CD14-positive monocyte (primary cell): Measurements from ENCODE around the gene PANX1. TPM values are rescaled to one million over a fixed set of nuclear protein-coding genes. Genes with fewer than 3 reads are reported as not detected.

Experiments
- DNase-seq, 3 donors: peaks; one replicate each; pipeline ENCODE4 v3.0.0-alpha.2; 2011 to 2022
- H2AFZ ChIP-seq: 2 replicates; pipeline ENCODE4 v1.6.0; 2012; ENCODE audit warnings: mild to moderate bottlenecking, low read depth, low read length, inconsistent platforms; ENCODE audit not compliant: insufficient read depth, poor library complexity, severe bottlenecking
- H3K27ac ChIP-seq, 2 donors: 1 replicate in 1 of 2; 2 replicates in 1 of 2; pipeline ENCODE4 v1.5.1; 2012 to 2013; ENCODE audit warnings: low read length in 2 of 2, control low read depth in 1 of 2, inconsistent platforms in 1 of 2, low read depth in 1 of 2, mild to moderate bottlenecking in 1 of 2
- H3K27me3 ChIP-seq, 2 donors: one replicate each; pipeline versions ENCODE4 v1.6.0 to v1.6.1; 2011 to 2013; ENCODE audit warnings: low read length in 2 of 2; ENCODE audit not compliant: control insufficient read depth in 2 of 2, insufficient read depth in 2 of 2
- H3K36me3 ChIP-seq, 2 donors: replicated peaks in 1 of 2; 1 replicate in 1 of 2; 2 replicates in 1 of 2; pipeline versions ENCODE4 v1.5.1 to v1.6.1; 2012 to 2013; ENCODE audit warnings: low read length in 2 of 2, control low read depth in 1 of 2, inconsistent platforms in 1 of 2, mild to moderate bottlenecking in 1 of 2; ENCODE audit not compliant: insufficient read depth in 2 of 2, control insufficient read depth in 1 of 2
- H3K4me1 ChIP-seq, 2 donors: 1 replicate in 1 of 2; 2 replicates in 1 of 2; pipeline versions ENCODE4 v1.5.1 to v1.6.1; 2012 to 2013; ENCODE audit warnings: low read length in 2 of 2, control low read depth in 1 of 2, inconsistent platforms in 1 of 2, mild to moderate bottlenecking in 1 of 2, moderate library complexity in 1 of 2; ENCODE audit not compliant: insufficient read depth in 2 of 2, control insufficient read depth in 1 of 2
- H3K4me2 ChIP-seq: replicated peaks from 2 replicates; pipeline ENCODE3; 2012; ENCODE audit warnings: low read length, moderate library complexity, mild to moderate bottlenecking; ENCODE audit not compliant: poor library complexity, severe bottlenecking; ENCODE audit errors: extremely low read depth
- H3K4me3 ChIP-seq, 3 experiments: fragments of 200-600 bp in 1 of 3; sonication (generic) in 1 of 3; replicated peaks in 1 of 3; 1 replicate in 2 of 3; 2 replicates in 1 of 3; pipeline ENCODE4 v1.5.1; 2011 to 2013; ENCODE audit warnings: low read length in 3 of 3, mild to moderate bottlenecking in 3 of 3, control low read depth in 2 of 3, low read depth in 2 of 3, inconsistent platforms in 1 of 3, moderate library complexity in 1 of 3
- H3K79me2 ChIP-seq: 2 replicates; pipeline ENCODE4 v1.6.0; 2012; ENCODE audit warnings: mild to moderate bottlenecking, control low read depth, inconsistent platforms, low read length, moderate library complexity; ENCODE audit not compliant: insufficient read depth
- H3K9ac ChIP-seq: 2 replicates; pipeline ENCODE4 v1.6.0; 2017; ENCODE audit warnings: low read length, mild to moderate bottlenecking; ENCODE audit not compliant: insufficient read depth, poor library complexity, severe bottlenecking
- H3K9me3 ChIP-seq, 2 donors: replicated peaks in 1 of 2; 1 replicate in 1 of 2; 2 replicates in 1 of 2; pipeline versions ENCODE4 v1.5.1 to v1.6.1; 2012 to 2013; ENCODE audit warnings: low read length in 2 of 2, control low read depth in 1 of 2; ENCODE audit not compliant: control insufficient read depth in 1 of 2, insufficient read depth in 1 of 2
- H4K20me1 ChIP-seq: 2 replicates; pipeline ENCODE4 v1.6.0; 2012; ENCODE audit warnings: mild to moderate bottlenecking, low read length, control low read depth, moderate library complexity; ENCODE audit not compliant: insufficient read depth
- H3K27ac Mint-ChIP-seq, 7 donors: one replicate each; pipeline ENCODE4 v1.8.0; 2020; ENCODE audit warnings: mild to moderate bottlenecking in 7 of 7, mixed read lengths in 7 of 7, moderate library complexity in 6 of 7, inconsistent platforms in 2 of 7
- H3K27me3 Mint-ChIP-seq, 3 donors: one replicate each; pipeline ENCODE4 v1.8.0; 2021 to 2022; ENCODE audit warnings: low read depth in 3 of 3, mild to moderate bottlenecking in 3 of 3, mixed read lengths in 3 of 3, moderate library complexity in 3 of 3, inconsistent platforms in 1 of 3
- H3K36me3 Mint-ChIP-seq, 2 donors: one replicate each; pipeline ENCODE4 v1.8.0; 2020; ENCODE audit warnings: mixed read lengths in 2 of 2, inconsistent platforms in 1 of 2, mild to moderate bottlenecking in 1 of 2
- H3K4me1 Mint-ChIP-seq: one replicate; pipeline ENCODE4 v1.8.0; 2020; ENCODE audit warnings: mild to moderate bottlenecking, mixed read lengths
- H3K4me3 Mint-ChIP-seq, 2 donors: one replicate each; pipeline ENCODE4 v1.8.0; 2020; ENCODE audit warnings: mild to moderate bottlenecking in 2 of 2, mixed read lengths in 2 of 2, moderate library complexity in 1 of 2
- H3K9me3 Mint-ChIP-seq, 7 donors: one replicate each; pipeline ENCODE4 v1.8.0; 2020 to 2022; ENCODE audit warnings: mixed read lengths in 7 of 7, mild to moderate bottlenecking in 6 of 7, moderate library complexity in 6 of 7, inconsistent platforms in 2 of 7
- CTCF ChIP-seq: fragments of 200-600 bp; IDR thresholded peaks from one replicate; pipeline ENCODE4 v1.8.0; 2022; ENCODE audit warnings: antibody characterized with exemption, mild to moderate bottlenecking
- WGBS: methylation state at CpG from one replicate; pipeline ENCODE4 v1.1.5; 2013; ENCODE audit warnings: missing lambda C conversion rate; ENCODE audit not compliant: insufficient coverage; 5-methylcytosine and 5-hydroxymethylcytosine counted together
- intact Hi-C, 2 donors: fragments of 100-400 bp; cut with micrococcal nuclease; formaldehyde crosslinking; loops; one replicate each; pipeline versions ENCODE4 v1.15.0 to v1.15.1; 2023
- polyA plus RNA-seq, 3 donors: library from polyadenylated mRNA; depleted of rRNA in 1 of 3; unstranded in 2 of 3; stranded (reverse) in 1 of 3; fragments of 300-500 nt in 2 of 3; fragments of >200 nt in 1 of 3; fragmentation: Illumina TruSeq in 2 of 3; gene quantifications; 1 replicate in 2 of 3; 2 replicates in 1 of 3; pipeline ENCODE4 v1.2.3, GENCODE V29; 2012 to 2021

Gene PANX1
- polyA plus RNA-seq, 3 donors = 6.9 to 15.7 (median 12.7) TPM

DNA sequence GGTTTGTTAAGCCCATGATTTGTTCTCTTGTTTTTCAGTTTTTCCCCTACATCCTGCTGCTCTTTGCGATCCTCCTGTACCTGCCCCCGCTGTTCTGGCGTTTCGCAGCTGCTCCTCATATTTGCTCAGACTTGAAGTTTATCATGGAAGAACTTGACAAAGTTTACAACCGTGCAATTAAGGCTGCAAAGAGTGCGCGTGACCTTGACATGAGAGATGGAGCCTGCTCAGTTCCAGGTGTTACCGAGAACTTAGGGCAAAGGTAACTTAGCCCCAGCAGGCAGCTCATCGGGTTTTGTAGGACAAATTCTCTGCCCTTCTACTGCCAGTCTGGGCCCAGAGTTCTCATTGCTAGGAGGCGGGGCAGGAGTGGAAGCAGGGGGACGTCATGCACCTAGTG is 49.7 kb downstream of the PANX1 start:
- H3K4me1 Mint-ChIP-seq = no peaks in the 10 kb centered on the region
- no peaks in the 10 kb centered on the region for H3K27me3 ChIP-seq
- H3K9ac ChIP-seq = no peak overlapping the region
- H3K9me3 ChIP-seq = no peaks in the 10 kb centered on the region
- intact Hi-C loops = no loop called here
- H3K4me3 Mint-ChIP-seq = no peak overlapping the region
- WGBS = 98% methylated on average over 11 of the region's 11 CpGs
- H3K4me3 ChIP-seq = no peak overlapping the region
- H2AFZ ChIP-seq = no peak overlapping the region
- H3K9me3 Mint-ChIP-seq = peaks cover 0 to 3% (median 0%) of the 10 kb centered on the region in 7 donors
- no peak overlapping the region for H3K27ac ChIP-seq
- peaks cover 48% of the 10 kb centered on the region for H4K20me1 ChIP-seq
- DNase-seq = no peak
- no peaks in the 10 kb centered on the region for H3K4me1 ChIP-seq
- no peak overlapping the region for H3K4me2 ChIP-seq
- H3K36me3 ChIP-seq = peaks cover 46 to 77% of the 10 kb centered on the region in 2 donors
- H3K27ac Mint-ChIP-seq = peak overlapping the region in 1 of 7 donors; percentile 42
- peaks cover 48 to 55% of the 10 kb centered on the region in 2 donors for H3K36me3 Mint-ChIP-seq
- H3K27me3 Mint-ChIP-seq = peaks cover 0 to 1% (median 0%) of the 10 kb centered on the region in 3 donors
- H3K79me2 ChIP-seq = peaks cover under 1% of the 10 kb centered on the region
- no peak for TF ChIP-seq CTCF

- Histone ChIP-seq H3K27me3 (no peaks in the 10 kb centered on the region), H3K4me1 (no peaks in the 10 kb centered on the region), H3K79me2 (no peaks in the 10 kb centered on the region), H3K27ac (no peak overlapping the region), H4K20me1 (peaks cover 35% of the 10 kb centered on the region), H3K4me3 (no peak overlapping the region), H2AFZ (no peak overlapping the region), H3K9me3 (no peaks in the 10 kb centered on the region), H3K4me2 (no peak overlapping the region), H3K36me3 (peaks cover 44 to 63% of the 10 kb centered on the region in 2 donors), H3K9ac (no peak overlapping the region)
- peaks cover 1% of the 10 kb centered on the region for H3K4me1 Mint-ChIP-seq
- no peak for TF ChIP-seq CTCF
- intact Hi-C loops = loop anchor here (5.0 to 10.0 kb wide), 2 partner anchors 323 to 325 kb away; no protein-coding TSS in a partner anchor
- H3K27me3 Mint-ChIP-seq = no peaks in the 10 kb centered on the region
- peaks cover 46 to 49% of the 10 kb centered on the region in 2 donors for H3K36me3 Mint-ChIP-seq
- WGBS = 95% methylated on average over 10 of the region's 12 CpGs
- H3K9me3 Mint-ChIP-seq = peaks cover 0 to 3% (median 0%) of the 10 kb centered on the region in 7 donors
- H3K4me3 Mint-ChIP-seq = no peak overlapping the region
- H3K27ac Mint-ChIP-seq = no peak overlapping the region
- no peak for DNase-seq
These were observed 51.1 kb downstream of the PANX1 start for GRCh38 chr11:94179696-94180095.
